ENCODE measurements around the gene CBY2. TPM values are rescaled to one million over a fixed set of nuclear protein-coding genes. Genes with fewer than 3 reads are reported as not detected.
"Not testable (repeated sequence)": the region's sequence is repeated elsewhere in the genome, so short reads cannot be mapped to it uniquely, and the experiment has no call there.

Gene CBY2, protein sequence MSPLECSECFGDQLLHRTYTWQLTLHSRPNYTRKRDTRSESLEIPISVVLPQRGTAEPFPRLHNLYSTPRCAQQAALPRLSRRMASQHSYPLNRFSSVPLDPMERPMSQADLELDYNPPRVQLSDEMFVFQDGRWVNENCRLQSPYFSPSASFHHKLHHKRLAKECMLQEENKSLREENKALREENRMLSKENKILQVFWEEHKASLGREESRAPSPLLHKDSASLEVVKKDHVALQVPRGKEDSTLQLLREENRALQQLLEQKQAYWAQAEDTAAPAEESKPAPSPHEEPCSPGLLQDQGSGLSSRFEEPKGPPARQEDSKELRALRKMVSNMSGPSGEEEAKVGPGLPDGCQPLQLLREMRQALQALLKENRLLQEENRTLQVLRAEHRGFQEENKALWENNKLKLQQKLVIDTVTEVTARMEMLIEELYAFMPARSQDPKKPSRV
- total RNA-seq = not detected

DNA sequence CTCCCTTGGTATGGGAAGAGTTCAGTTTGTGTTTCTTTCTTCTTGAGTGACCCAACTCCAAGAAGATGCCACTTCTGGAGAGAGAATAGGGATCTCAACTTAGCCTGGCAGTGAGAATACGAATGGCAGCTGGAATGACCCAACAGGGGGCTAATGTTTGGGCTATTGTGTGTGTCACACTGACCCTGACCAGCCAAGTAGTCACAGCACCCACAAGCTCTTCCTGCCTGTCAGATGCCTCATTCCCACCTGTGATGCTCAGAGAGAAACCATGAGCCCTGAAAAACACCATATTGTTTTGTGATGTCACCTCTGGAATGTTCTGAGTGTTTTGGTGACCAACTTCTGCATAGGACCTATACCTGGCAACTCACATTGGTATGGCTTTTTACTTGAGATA lies at the start of gene CBY2:
Gene CBY2 (plus strand): TSS at position 233 of the 400 bp plus-strand sequence. CDS start 71 bp downstream, at position 304.
- DNase-seq = no peak
- Mint-ChIP-seq H3K27ac (peak within 1 kb of the TSS; percentile 64), H3K9me3 (no peaks in the 10 kb centered on the region), H3K4me3 (no peak within 1 kb of the TSS), H3K27me3 (peaks cover 7% of the 10 kb centered on the region), H3K36me3 (no peaks in the 10 kb centered on the region), H3K4me1 (ENCODE audit: low read depth) (peaks cover 25% of the 10 kb centered on the region)
- ChIA-PET POLR2A (no interaction called here), CTCF (interaction anchor here (1.5 to 2.0 kb wide), 2 partner anchors 10 to 15 kb away, joined by 4 to 6 read pairs; no protein-coding TSS in a partner anchor)
- intact Hi-C loops (cut with micrococcal nuclease) = no loop called here

DNA sequence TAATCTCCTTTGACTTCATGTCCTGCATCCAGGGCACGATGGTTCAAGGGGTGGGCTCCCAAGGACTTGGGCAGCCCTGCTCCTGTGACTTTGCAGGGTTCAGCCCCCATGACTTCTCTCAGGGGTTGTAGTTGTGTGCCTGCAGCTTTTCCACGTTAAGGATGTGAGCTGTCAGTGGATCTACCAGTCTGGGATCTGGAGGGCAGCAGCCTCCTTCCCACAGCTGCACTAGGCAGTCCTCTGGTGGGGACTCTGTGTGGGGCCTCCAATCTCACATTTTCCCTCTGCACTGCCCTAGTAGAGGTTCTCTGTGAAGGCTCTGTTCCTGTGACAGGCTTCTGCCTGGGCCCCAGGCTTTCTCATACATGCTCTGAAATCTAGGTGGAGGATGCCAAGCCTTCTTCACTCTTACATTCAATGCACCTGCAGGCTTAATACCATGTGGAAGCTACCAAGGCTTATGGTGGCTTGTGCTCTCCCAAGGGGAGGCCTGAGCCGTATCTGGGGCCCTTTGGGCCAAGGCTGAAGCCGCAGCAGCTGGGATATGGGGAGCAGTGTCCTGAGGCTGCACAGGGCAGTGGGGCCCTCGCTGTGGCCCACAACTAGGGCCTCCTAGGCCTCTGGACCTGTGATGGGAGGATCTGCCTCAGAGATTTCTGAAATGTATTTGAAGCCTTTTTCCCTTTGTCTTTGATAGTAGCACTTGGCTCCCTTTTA lies 47.3 kb upstream of the CBY2 start:
- Mint-ChIP-seq H3K4me1 (ENCODE audit: low read depth) (peaks cover 2% of the 10 kb centered on the region), H3K27ac (no peak overlapping the region), H3K4me3 (no peak overlapping the region), H3K9me3 (no peaks in the 10 kb centered on the region), H3K36me3 (no peaks in the 10 kb centered on the region), H3K27me3 (no peaks in the 10 kb centered on the region)
- ChIA-PET POLR2A (no interaction called here), CTCF (no interaction called here)
- intact Hi-C loops (cut with micrococcal nuclease) = no loop called here
- no peak for DNase-seq

DNA sequence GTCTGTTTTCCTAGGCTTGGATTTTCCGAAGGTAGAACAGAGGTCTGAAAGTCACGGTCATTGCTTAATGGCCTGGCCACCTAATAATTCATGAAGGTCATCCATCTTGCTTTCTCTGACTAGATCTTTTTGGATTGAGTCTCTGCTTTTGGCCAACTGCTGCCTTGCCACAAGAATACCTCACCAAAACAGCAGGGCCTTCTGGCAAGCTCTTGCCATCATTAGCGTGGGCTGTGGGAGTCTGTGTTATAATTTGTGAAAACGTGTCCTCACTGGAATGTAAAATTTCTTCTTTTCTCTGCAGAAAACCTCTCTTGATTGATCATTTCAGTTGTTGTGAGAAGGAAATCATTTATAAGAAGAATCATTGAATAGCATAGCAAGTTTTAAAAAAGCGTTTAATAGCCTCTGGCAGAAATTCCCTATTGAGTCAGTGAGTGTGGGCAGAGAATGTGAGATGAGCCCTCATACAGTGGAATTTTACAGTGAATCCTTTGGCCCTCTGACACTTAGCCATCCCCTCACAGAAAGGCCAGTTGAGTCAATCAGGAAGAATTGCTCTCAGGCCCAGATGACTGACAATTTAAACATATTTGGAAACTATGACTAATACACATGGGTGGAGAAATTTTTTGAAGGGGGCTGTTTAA lies 43.4 kb upstream of the CBY2 start:
- CTCF ChIA-PET = no interaction called here

DNA sequence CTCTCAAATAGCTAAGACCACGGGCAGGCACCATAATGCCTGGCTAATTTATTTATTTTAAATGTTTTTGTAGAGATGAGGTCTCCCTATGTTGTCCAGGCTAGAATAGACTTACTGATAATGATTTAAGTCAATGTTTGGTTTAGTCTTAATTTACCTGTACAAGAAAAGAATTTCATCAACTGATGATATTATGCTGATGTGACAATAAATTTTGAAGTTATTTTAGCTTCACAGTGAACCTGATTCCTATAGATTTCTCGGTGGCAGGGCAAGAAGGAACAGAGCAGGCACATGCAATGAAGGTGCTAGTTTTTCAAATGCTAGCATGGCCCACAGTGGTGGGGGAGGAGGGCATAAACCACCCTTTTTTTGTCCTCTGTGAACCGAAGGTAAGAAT lies 42.6 kb upstream of the CBY2 start:
- Mint-ChIP-seq H3K27me3 (no peaks in the 10 kb centered on the region), H3K36me3 (no peaks in the 10 kb centered on the region), H3K27ac (no peak overlapping the region), H3K4me1 (ENCODE audit: low read depth) (peaks cover 10% of the 10 kb centered on the region), H3K4me3 (no peak overlapping the region), H3K9me3 (peaks cover 5% of the 10 kb centered on the region)
- intact Hi-C loops (cut with micrococcal nuclease) = no loop called here
- DNase-seq = no peak
- ChIA-PET CTCF (no interaction called here), POLR2A (no interaction called here)

More for the DNA sequence above, 43.4 kb upstream of the CBY2 start:
- Mint-ChIP-seq H3K27me3 (no peaks in the 10 kb centered on the region), H3K27ac (no peak overlapping the region), H3K4me3 (no peak overlapping the region), H3K4me1 (ENCODE audit: low read depth) (peaks cover 10% of the 10 kb centered on the region), H3K36me3 (no peaks in the 10 kb centered on the region), H3K9me3 (peaks cover 5% of the 10 kb centered on the region)
- POLR2A ChIA-PET = no interaction called here
- intact Hi-C loops (cut with micrococcal nuclease) = no loop called here
- no peak for DNase-seq

DNA sequence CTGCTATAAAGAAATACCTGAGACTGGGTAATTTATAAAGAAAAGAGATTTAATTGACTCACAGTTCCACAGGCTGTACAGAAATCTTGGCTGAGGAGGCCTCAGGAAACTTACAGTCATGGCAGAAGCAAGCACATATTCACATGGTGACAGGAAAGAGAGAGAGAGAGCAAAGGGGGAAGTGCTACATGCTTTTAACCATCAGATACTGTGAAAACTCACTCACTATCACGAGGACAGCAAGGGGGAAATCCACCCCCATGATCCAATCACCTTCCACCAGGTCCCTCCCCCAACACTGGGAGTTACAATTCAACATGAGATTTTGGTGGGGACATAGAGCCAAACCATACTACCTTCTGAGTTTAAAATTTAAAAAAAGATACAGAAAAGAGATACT lies 41.7 kb upstream of the CBY2 start:
- H3K27ac Mint-ChIP-seq, H3K4me3 Mint-ChIP-seq: not testable (repeated sequence)

DNA sequence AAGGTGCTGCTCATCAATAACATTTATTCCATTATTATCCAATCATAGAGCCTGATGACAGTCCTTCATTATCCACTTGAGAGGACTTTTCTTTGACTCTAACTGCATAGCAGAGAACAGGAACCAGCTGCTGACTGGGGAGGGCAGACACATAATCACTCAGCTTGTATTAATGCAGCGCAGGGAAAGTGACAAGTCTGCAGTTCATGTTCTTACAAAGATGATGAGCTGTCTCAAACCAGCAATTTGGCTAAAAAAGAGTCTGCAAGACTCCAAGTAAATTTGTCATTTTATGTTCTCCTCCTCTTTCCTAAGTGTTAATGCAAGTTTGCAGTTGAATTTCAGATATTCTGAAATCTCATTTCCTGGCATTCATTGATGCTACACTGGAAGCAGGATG lies 40.0 kb upstream of the CBY2 start:
- Mint-ChIP-seq H3K27me3 (no peaks in the 10 kb centered on the region), H3K36me3 (no peaks in the 10 kb centered on the region), H3K27ac (no peak overlapping the region), H3K9me3 (peaks cover 5% of the 10 kb centered on the region), H3K4me1 (ENCODE audit: low read depth) (peaks cover 10% of the 10 kb centered on the region), H3K4me3 (no peak overlapping the region)
- DNase-seq = no peak
- intact Hi-C loops (cut with micrococcal nuclease) = no loop called here
- POLR2A ChIA-PET = no interaction called here
- CTCF ChIA-PET = no interaction called here

More for the DNA sequence above, 41.7 kb upstream of the CBY2 start:
- intact Hi-C loops (cut with micrococcal nuclease); H3K9me3 Mint-ChIP-seq; H3K27me3 Mint-ChIP-seq; H3K36me3 Mint-ChIP-seq; POLR2A ChIA-PET; DNase-seq; CTCF ChIA-PET; H3K4me1 Mint-ChIP-seq (ENCODE audit: low read depth): not testable (repeated sequence)

DNA sequence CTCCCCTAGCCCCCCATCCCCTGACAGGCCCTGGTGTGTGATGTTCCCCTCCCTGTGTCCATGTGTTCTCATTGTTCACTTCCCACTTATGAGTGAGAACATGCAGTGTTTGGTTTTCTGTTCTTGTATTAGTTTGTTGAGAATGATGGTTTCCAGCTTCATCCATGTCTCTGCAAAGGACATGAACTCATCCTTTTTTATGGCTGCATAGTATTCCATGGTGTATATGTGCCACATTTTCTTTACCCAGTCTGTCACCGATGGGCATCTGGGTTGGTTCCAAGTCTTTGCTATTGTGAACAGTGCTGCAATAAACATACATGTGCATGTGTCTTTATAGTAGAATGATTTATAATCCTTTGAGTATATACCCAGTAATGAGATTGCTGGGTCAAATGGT lies 39.2 kb upstream of the CBY2 start:
- H3K9me3 Mint-ChIP-seq; CTCF ChIA-PET; intact Hi-C loops (cut with micrococcal nuclease); DNase-seq; POLR2A ChIA-PET; H3K27me3 Mint-ChIP-seq; H3K36me3 Mint-ChIP-seq; H3K27ac Mint-ChIP-seq; H3K4me3 Mint-ChIP-seq; H3K4me1 Mint-ChIP-seq (ENCODE audit: low read depth): not testable (repeated sequence)

DNA sequence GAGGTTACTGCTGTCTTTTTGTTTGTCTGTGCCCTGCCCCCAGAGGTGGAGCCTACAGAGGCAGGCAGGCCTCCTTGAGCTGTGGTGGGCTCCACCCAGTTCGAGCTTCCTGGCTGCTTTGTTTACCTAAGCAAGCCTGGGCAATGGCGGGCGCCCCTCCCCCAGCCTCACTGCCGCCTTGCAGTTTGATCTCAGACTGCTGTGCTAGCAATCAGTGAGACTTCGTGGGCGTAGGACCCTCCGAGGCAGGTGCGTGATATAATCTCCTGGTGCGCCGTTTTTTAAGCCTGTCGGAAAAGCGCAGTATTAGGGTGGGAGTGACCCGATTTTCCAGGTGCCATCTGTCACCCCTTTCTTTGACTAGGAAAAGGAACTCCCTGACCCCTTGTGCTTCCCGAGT lies 32.5 kb upstream of the CBY2 start:
- intact Hi-C loops (cut with micrococcal nuclease); H3K27ac Mint-ChIP-seq; H3K4me3 Mint-ChIP-seq: not testable (repeated sequence)

DNA sequence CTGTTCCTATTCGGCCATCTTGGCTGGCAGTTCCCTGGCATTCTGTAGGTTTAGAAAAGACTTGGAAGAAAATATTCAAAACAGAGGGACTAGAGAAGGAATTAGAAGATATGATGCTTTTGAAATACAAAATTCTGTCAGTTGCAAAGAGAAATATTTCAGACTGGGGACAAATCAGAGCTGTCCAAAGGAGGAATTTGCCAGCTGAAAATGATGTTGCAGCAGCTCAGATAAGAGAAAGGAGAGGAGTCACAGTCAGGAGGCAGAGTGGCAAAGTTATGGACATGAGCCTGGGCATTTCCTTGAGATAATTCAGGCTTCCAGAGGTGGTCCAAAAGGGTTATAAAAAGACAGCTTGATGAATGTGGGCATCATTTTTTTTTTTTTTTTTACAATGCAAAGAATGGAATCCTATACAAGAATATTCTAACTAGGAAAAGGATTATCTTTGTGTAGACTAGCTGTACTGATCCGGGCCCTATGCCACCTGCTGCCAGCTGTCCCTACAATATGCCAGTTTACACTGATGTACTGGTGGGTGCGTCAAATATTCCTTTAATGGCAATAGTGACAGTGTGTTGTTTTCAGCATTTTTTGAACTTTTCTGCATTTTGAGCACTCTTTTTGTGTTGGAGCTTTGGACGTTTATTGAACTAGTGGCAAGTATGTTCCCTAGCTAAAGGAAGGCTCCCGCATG lies 31.8 kb upstream of the CBY2 start:
- DNase-seq = no peak
- H3K36me3 Mint-ChIP-seq = no peaks in the 10 kb centered on the region
- no peak overlapping the region for H3K27ac Mint-ChIP-seq
- intact Hi-C loops (cut with micrococcal nuclease) = no loop called here
- H3K4me1 Mint-ChIP-seq (ENCODE audit: low read depth) = peaks cover 8% of the 10 kb centered on the region
- no peaks in the 10 kb centered on the region for H3K9me3 Mint-ChIP-seq
- H3K27me3 Mint-ChIP-seq = no peaks in the 10 kb centered on the region
- POLR2A ChIA-PET = interaction anchor here (0.6 kb wide), 1 partner anchor 14 kb away, joined by 4 read pairs; no protein-coding TSS in a partner anchor
- no peak overlapping the region for H3K4me3 Mint-ChIP-seq
- CTCF ChIA-PET = interaction anchor here (1.5 kb wide), 1 partner anchor 13 kb away, joined by 6 read pairs; no protein-coding TSS in a partner anchor

More for the DNA sequence above, 32.5 kb upstream of the CBY2 start:
- DNase-seq; H3K4me1 Mint-ChIP-seq (ENCODE audit: low read depth); H3K27me3 Mint-ChIP-seq; H3K9me3 Mint-ChIP-seq; H3K36me3 Mint-ChIP-seq: not testable (repeated sequence)
- ChIA-PET CTCF (interaction anchor here (1.5 kb wide), 1 partner anchor 14 kb away, joined by 6 read pairs; no protein-coding TSS in a partner anchor), POLR2A (interaction anchor here (0.6 kb wide), 1 partner anchor 15 kb away, joined by 4 read pairs; no protein-coding TSS in a partner anchor)

DNA sequence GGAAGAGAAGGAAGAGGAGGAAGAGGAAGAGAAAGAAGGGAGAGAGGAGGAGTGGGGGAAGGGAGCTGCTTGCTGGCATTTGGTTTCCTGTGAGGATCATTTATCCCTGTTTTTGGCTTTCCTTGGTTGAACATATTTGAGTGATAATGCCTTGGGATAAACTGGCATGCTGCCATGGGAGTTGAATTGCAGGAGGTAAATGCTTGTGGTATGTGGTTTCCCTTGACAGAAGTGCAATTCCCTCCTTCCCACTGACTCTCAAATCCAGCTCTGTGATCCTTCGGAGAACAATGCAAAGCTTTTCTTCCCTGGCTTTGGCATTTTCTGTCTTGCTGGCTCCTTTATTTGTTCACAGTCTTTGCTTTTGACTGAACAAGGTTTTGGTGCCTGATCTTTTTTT lies 27.2 kb upstream of the CBY2 start:
- Mint-ChIP-seq H3K4me1 (ENCODE audit: low read depth) (peaks cover 5% of the 10 kb centered on the region), H3K4me3 (no peak overlapping the region), H3K36me3 (no peaks in the 10 kb centered on the region), H3K27me3 (peaks cover 2% of the 10 kb centered on the region), H3K9me3 (no peaks in the 10 kb centered on the region), H3K27ac (no peak overlapping the region)
- intact Hi-C loops (cut with micrococcal nuclease) = no loop called here
- no peak for DNase-seq
- ChIA-PET POLR2A (no interaction called here), CTCF (no interaction called here)

DNA sequence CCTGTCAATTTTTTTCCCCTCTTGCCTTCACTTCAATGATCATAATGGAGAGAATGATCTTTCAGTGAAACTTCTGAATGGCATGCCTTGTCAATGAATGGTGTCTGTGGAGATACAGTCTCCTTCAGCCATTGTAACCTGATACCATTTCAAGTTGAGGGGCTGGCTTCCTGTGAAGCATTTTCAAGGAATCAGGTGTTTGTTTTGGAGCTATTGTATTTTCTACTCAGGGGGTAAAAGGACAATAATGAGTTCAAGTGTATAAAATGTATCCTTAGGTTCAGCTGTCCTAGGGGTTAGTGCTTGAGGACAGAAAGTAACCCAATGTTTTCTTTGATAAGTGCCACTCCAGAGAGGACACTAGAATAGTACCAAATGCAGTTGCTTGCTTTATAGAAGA lies 23.8 kb upstream of the CBY2 start:
- no peak for DNase-seq
- POLR2A ChIA-PET = no interaction called here
- CTCF ChIA-PET = no interaction called here

DNA sequence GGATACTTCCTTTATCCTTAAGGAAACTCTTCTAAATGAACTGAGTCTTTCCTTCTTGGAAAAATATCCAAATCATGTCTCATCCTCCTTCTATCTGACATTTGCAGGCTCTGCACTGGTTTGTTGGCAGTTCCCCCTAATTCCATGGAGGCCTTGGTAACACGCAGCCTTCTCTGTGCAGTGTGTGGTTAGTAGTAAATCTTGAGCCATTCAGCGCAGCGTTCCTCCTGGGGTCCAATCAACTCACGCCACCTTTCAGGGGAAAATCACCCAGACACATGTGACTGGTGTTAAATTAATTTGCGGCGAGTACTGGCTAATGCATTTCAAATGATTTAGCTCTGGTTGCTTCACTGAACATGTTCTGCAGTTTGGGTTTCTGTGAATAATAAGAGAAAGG lies 21.0 kb upstream of the CBY2 start:
- no peaks in the 10 kb centered on the region for H3K9me3 Mint-ChIP-seq
- no peak overlapping the region for H3K4me3 Mint-ChIP-seq
- no peaks in the 10 kb centered on the region for H3K36me3 Mint-ChIP-seq
- ChIA-PET POLR2A (no interaction called here), CTCF (no interaction called here)
- no peak for DNase-seq
- intact Hi-C loops (cut with micrococcal nuclease) = no loop called here
- H3K27me3 Mint-ChIP-seq = peaks cover 2% of the 10 kb centered on the region
- H3K4me1 Mint-ChIP-seq (ENCODE audit: low read depth) = no peaks in the 10 kb centered on the region
- H3K27ac Mint-ChIP-seq = no peak overlapping the region

More for the DNA sequence above, 23.8 kb upstream of the CBY2 start:
- H3K9me3 Mint-ChIP-seq = no peaks in the 10 kb centered on the region
- no peaks in the 10 kb centered on the region for H3K4me1 Mint-ChIP-seq (ENCODE audit: low read depth)
- H3K4me3 Mint-ChIP-seq = no peak overlapping the region
- intact Hi-C loops (cut with micrococcal nuclease) = no loop called here
- H3K27me3 Mint-ChIP-seq = peaks cover 2% of the 10 kb centered on the region
- no peaks in the 10 kb centered on the region for H3K36me3 Mint-ChIP-seq
- no peak overlapping the region for H3K27ac Mint-ChIP-seq
